Fibroblast of lung (primary cell): ENCODE measurements around the gene THRA.

Source experiments
- EZH2 ChIP-seq: IDR thresholded peaks from 2 replicates; pipeline ENCODE4 v1.5.1; 2012; ENCODE audit warnings: low read length, control low read depth, mild to moderate bottlenecking; ENCODE audit errors: missing control alignments
- TF ChIP-seq, protein P1 (sequence below), 2 donors: IDR thresholded peaks in 1 of 2; conservative IDR thresholded peaks in 1 of 2; 1 replicate in 1 of 2; 2 replicates in 1 of 2; pipeline ENCODE4 v1.5.1; 2011 to 2012; ENCODE audit warnings: low read length in 2 of 2, control low read depth in 1 of 2, inconsistent platforms in 1 of 2, low read depth in 1 of 2, mild to moderate bottlenecking in 1 of 2

DNA sequence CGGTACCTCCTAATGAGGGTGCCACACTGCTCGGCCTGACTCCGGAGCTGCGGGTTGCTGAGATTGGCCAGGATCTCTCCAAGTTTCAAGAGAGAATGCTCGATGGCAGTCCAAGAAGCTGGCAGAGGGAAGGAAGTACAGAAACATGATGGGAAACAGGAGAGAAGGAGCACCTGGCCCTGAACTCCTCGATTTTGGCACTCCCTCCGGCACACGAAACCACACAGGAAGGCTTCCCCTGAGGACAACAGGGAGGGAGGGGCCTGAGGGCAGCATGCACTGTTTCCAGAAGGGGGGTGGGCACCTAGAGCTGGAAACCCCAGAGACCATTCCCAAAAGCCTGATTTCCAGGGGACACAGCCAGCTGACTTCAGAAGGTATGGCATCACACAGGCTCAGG lies 29.4 kb upstream of the THRA start:
- TF ChIP-seq, protein P1, sequence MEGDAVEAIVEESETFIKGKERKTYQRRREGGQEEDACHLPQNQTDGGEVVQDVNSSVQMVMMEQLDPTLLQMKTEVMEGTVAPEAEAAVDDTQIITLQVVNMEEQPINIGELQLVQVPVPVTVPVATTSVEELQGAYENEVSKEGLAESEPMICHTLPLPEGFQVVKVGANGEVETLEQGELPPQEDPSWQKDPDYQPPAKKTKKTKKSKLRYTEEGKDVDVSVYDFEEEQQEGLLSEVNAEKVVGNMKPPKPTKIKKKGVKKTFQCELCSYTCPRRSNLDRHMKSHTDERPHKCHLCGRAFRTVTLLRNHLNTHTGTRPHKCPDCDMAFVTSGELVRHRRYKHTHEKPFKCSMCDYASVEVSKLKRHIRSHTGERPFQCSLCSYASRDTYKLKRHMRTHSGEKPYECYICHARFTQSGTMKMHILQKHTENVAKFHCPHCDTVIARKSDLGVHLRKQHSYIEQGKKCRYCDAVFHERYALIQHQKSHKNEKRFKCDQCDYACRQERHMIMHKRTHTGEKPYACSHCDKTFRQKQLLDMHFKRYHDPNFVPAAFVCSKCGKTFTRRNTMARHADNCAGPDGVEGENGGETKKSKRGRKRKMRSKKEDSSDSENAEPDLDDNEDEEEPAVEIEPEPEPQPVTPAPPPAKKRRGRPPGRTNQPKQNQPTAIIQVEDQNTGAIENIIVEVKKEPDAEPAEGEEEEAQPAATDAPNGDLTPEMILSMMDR (conservative IDR thresholded peaks at IDR 0.05 in 1 of 2, IDR thresholded peaks at IDR 0.05 in 1 of 2; ENCODE audit: low read depth in 1 of 2, low read length in 2 of 2): no peak
- TF ChIP-seq EZH2: no peak
